Choroid plexus epithelial cell (primary cell): ENCODE results near the gene SLC8B1.

Experiments used
- DNase-seq: peaks from one replicate; pipeline ENCODE4 v3.0.0-alpha.2; 2010; ENCODE audit warnings: low read depth
- H3K4me3 ChIP-seq: 2 replicates; pipeline ENCODE4 v1.5.1; 2011; ENCODE audit warnings: low read depth, mild to moderate bottlenecking, control low read depth, low read length, moderate library complexity
- TF ChIP-seq, protein P1 (sequence below): conservative IDR thresholded peaks from 2 replicates; pipeline ENCODE4 v1.5.1; 2011; ENCODE audit warnings: low read depth, mild to moderate bottlenecking, control low read depth, inconsistent platforms, low read length, moderate library complexity

SLC8B1 gene

DNA sequence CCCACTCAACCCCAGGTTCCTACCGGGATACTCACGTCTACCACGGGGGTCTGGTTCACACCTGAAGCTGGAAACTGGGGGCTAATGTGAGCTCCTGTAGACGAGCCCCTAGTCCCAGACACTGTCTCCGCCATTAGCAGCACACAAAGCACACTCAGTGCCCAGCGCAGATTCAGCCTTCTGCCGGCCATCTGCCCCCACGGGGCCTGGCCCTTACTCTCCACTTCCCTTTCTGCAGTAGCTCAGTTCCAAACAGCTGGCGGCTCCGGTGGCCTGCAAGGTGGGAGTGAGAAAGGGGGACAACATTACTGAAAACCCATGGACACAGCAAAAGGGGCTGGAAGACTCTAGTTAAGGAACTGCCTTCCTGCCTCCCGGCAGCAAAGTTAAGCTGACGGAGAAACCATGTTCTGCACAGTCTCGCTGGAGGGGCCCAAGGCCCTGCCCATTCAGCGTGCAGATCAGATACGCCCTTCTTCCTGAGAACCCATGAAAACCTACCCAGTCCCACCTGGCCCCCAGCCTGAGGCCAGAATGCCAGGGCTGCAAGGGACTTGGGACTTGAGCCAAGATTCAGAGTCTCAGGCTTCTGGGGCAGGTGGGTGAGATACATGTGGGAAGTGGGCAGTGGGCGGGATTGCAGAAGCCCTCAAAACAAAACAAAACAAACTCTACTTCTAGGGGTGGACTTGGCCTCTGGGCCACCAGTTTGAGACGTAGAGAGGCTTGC lies 2.1 kb downstream of the SLC8B1 start:
- no peak for DNase-seq
- TF ChIP-seq, protein P1, sequence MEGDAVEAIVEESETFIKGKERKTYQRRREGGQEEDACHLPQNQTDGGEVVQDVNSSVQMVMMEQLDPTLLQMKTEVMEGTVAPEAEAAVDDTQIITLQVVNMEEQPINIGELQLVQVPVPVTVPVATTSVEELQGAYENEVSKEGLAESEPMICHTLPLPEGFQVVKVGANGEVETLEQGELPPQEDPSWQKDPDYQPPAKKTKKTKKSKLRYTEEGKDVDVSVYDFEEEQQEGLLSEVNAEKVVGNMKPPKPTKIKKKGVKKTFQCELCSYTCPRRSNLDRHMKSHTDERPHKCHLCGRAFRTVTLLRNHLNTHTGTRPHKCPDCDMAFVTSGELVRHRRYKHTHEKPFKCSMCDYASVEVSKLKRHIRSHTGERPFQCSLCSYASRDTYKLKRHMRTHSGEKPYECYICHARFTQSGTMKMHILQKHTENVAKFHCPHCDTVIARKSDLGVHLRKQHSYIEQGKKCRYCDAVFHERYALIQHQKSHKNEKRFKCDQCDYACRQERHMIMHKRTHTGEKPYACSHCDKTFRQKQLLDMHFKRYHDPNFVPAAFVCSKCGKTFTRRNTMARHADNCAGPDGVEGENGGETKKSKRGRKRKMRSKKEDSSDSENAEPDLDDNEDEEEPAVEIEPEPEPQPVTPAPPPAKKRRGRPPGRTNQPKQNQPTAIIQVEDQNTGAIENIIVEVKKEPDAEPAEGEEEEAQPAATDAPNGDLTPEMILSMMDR, result no peak
- no peak overlapping the region for H3K4me3 ChIP-seq

- TF ChIP-seq, protein P1, result no peak
- H3K4me3 ChIP-seq, result no peak overlapping the region
Measured at GRCh38 chr12:113330505-113330904, 4.4 kb downstream of the SLC8B1 start.

GRCh38 chr12:113329791-113330417 lies 5.0 kb downstream of the SLC8B1 start:
- TF ChIP-seq, protein P1, result no peak
- no peak for DNase-seq

More at GRCh38 chr12:113330505-113330904, 4.4 kb downstream of the SLC8B1 start:
- no peak for DNase-seq

GRCh38 chr12:113329022-113329790 lies 5.7 kb downstream of the SLC8B1 start:
- H3K4me3 ChIP-seq, result no peak overlapping the region
- no peak for DNase-seq
- TF ChIP-seq, protein P1, result no peak

More at GRCh38 chr12:113329791-113330417, 5.0 kb downstream of the SLC8B1 start:
- no peak overlapping the region for H3K4me3 ChIP-seq

DNA sequence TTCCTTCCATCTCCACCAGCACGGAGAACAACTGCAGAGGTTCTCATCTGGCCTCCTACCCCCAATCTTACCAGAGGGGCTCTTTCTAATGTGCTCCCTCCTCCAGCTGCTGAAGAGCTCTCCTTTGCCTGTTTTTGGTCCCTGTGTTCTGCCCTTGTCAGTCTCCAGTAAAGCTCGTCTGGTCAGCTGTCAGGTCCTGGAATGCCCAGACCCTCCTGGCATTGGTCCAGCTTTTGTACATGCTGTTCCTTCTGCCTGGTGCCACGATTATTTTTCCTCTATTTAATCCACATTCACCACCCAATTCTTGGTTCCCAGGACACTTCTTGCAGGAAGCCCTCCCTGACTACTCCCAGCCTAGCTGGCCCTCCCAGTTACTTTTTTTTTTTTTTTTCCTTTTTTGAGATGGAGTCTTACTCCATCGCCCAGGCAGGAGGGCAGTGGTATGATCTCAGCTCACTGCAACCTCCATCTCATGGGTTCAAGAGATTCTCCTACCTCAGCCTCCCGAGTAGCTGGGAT lies 6.5 kb downstream of the SLC8B1 start:
- no peak overlapping the region for H3K4me3 ChIP-seq
- TF ChIP-seq, protein P1, result no peak
- no peak for DNase-seq

DNA sequence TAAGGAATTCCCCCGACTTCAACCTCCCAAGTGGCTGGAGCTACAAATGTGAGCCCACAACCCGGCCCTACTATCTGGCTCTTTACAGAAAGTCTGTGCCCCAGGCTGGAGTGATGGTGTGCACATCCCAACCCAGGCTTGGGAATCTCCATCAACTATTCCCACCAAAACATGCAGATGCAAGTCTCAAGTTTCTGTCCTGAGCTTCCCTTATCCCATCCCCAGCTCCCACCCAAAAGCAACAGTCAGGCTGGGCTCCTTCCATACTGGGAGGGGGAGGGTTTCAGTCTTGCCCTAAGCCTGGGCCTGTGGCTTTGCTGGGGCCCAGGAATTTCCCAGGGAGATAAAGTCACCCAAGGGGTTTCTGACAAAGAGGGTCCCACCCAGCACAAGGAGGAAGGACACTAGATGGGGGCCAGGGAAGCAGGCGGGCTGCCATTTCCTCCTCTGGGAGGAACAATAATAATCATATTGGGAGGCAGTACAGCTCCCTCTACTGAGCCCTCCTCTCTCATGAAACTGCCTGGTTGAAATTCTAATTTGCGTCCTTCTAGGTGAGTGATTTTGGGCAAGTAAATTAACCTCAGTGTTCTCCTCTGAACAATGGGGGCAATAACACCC lies 8.0 kb downstream of the SLC8B1 start:
- no peak for DNase-seq
- H3K4me3 ChIP-seq, result no peak overlapping the region
- TF ChIP-seq, protein P1, result peak; percentile 45
